ENCODE data around the gene THSD4.

The THSD4 gene

GRCh38 chr15:71559616-71560015 lies 444.3 kb downstream of the THSD4 start:
- H2AFZ ChIP-seq (ENCODE audit: low read length): no peak overlapping the region
- no peaks in the 10 kb centered on the region; the same call in 1 of the 2 replicates for H3K27me3 ChIP-seq (ENCODE audit: insufficient read depth, low read length)
- no peaks in the 10 kb centered on the region for H3F3A ChIP-seq (ENCODE audit: insufficient read depth, low read length)
- no peaks in the 10 kb centered on the region for H3K4me1 ChIP-seq (ENCODE audit: insufficient read depth, low read length, severe bottlenecking)
- H3K4me2 ChIP-seq (ENCODE audit: low read length): no peak overlapping the region
- H4K20me1 ChIP-seq (ENCODE audit: insufficient read depth, low read length): no peaks in the 10 kb centered on the region
- TF ChIP-seq CTCF (IDR thresholded peaks at IDR 0.05; ENCODE audit: low read length) (no peak), EZH2 (IDR thresholded peaks at IDR 0.05; ENCODE audit: borderline replicate concordance, low read length) (no peak)
- H3K9me3 ChIP-seq (ENCODE audit: low read length): no peaks in the 10 kb centered on the region
- no peaks in the 10 kb centered on the region for H3K79me2 ChIP-seq (ENCODE audit: insufficient read depth, low read length)
- H3K27ac ChIP-seq (ENCODE audit: low read depth, low read length, poor library complexity, severe bottlenecking): no peak overlapping the region
- no peaks in the 10 kb centered on the region for H3K36me3 ChIP-seq (ENCODE audit: insufficient read depth, low read length)
- no peak overlapping the region for H3K9ac ChIP-seq (ENCODE audit: low read length)
- no peaks in the 10 kb centered on the region for H3K9me2 ChIP-seq (ENCODE audit: low read depth, low read length)
- no peak overlapping the region for H3K4me3 ChIP-seq (ENCODE audit: low read depth, low read length, poor library complexity, severe bottlenecking)

GRCh38 chr15:71562251-71562650 lies 447.0 kb downstream of the THSD4 start:
- no peak for TF ChIP-seq CTCF (IDR thresholded peaks at IDR 0.05; ENCODE audit: low read length)
- no peak for TF ChIP-seq EZH2 (IDR thresholded peaks at IDR 0.05; ENCODE audit: borderline replicate concordance, low read length)
- H3K27me3 ChIP-seq (ENCODE audit: insufficient read depth, low read length): no peaks in the 10 kb centered on the region
- H2AFZ ChIP-seq (ENCODE audit: low read length): no peak overlapping the region

GRCh38 chr15:71564217-71564616 lies 448.9 kb downstream of the THSD4 start:
- TF ChIP-seq CTCF (IDR thresholded peaks at IDR 0.05; ENCODE audit: low read length) (no peak), EZH2 (IDR thresholded peaks at IDR 0.05; ENCODE audit: borderline replicate concordance, low read length) (no peak)
- Histone ChIP-seq H2AFZ (ENCODE audit: low read length) (no peak overlapping the region), H3K4me2 (ENCODE audit: low read length) (no peak overlapping the region)

More at GRCh38 chr15:71562251-71562650, 447.0 kb downstream of the THSD4 start:
- Histone ChIP-seq H3K4me3 (ENCODE audit: low read depth, low read length, poor library complexity, severe bottlenecking) (no peak overlapping the region), H3F3A (ENCODE audit: insufficient read depth, low read length) (no peaks in the 10 kb centered on the region), H3K36me3 (ENCODE audit: insufficient read depth, low read length) (no peaks in the 10 kb centered on the region), H3K9me2 (ENCODE audit: low read depth, low read length) (no peaks in the 10 kb centered on the region), H3K79me2 (ENCODE audit: insufficient read depth, low read length) (no peaks in the 10 kb centered on the region), H3K27ac (ENCODE audit: low read depth, low read length, poor library complexity, severe bottlenecking) (no peak overlapping the region), H4K20me1 (ENCODE audit: insufficient read depth, low read length) (no peaks in the 10 kb centered on the region), H3K4me1 (ENCODE audit: insufficient read depth, low read length, severe bottlenecking) (no peaks in the 10 kb centered on the region), H3K9me3 (ENCODE audit: low read length) (no peaks in the 10 kb centered on the region), H3K9ac (ENCODE audit: low read length) (no peak overlapping the region), H3K4me2 (ENCODE audit: low read length) (no peak overlapping the region)

More at GRCh38 chr15:71564217-71564616, 448.9 kb downstream of the THSD4 start:
- Histone ChIP-seq H3K36me3 (ENCODE audit: insufficient read depth, low read length) (no peaks in the 10 kb centered on the region), H3K4me3 (ENCODE audit: low read depth, low read length, poor library complexity, severe bottlenecking) (no peak overlapping the region), H4K20me1 (ENCODE audit: insufficient read depth, low read length) (no peaks in the 10 kb centered on the region), H3K79me2 (ENCODE audit: insufficient read depth, low read length) (no peaks in the 10 kb centered on the region), H3K9ac (ENCODE audit: low read length) (no peak overlapping the region), H3K27ac (ENCODE audit: low read depth, low read length, poor library complexity, severe bottlenecking) (no peak overlapping the region), H3K9me3 (ENCODE audit: low read length) (no peaks in the 10 kb centered on the region), H3F3A (ENCODE audit: insufficient read depth, low read length) (no peaks in the 10 kb centered on the region), H3K27me3 (ENCODE audit: insufficient read depth, low read length) (no peaks in the 10 kb centered on the region), H3K4me1 (ENCODE audit: insufficient read depth, low read length, severe bottlenecking) (no peaks in the 10 kb centered on the region), H3K9me2 (ENCODE audit: low read depth, low read length) (no peaks in the 10 kb centered on the region)
